Eye (tissue), 1 donor: Measurements from ENCODE around the gene CALML3.

Experiments
- DNase-seq: peaks from one replicate; pipeline ENCODE4 v3.0.0-alpha.2; 2015

CALML3 gene

DNA sequence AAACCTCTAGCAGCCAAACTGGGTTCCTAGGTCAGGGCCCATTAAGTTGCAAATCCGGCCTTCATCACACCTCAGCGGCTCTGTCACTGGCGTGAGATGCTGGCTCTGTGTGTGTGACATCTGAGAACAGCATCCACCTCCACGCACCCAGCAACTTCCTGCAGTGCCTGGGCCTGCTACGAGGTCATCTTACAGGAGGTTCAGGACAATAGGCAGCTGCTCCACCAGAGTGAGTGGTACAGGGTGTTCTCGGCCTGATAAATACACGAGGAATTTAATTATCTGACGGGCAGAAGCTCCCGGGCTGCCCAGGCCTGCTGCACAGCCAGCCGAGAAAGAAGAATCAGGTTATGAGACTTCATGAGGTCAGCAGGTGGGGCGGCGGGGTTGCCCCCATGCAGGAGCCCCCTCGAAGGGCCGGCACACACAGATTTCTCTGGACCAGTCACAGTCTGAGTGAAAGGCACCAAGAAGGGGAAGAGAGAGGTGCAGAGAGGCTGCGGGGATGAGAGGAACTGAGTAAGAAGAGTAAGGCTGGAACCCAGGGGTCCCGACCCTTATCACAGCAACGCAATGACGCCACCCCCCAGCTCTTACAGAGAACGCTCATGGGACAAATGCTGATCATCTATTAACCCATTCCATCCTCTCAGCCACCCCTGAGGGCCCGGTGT is 49.3 kb downstream of the CALML3 start:
- DNase-seq = no peak

DNA sequence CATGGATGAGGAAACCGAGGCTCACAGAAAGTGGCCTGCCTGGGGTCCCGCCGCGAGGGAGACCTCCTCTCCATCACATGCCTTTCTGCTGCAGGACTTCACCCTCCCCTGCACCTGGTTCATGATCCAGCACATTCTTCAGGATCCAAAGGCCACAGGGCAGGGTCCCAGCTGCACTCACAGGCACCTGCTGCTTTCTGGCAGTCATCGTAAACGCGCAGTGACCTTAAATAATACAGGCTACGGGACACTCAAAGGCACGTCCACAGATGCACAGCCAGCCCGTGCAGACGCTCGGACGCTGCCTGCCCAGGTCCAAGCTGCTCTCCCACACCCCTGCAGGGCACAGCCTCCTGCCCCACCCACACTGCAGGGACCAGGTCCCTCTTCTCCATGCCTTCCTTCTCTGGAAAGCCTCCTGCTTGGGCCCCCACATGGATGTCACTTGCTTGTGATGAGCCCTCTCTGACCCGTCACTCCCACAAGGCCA is 49.9 kb downstream of the CALML3 start:
- peak; percentile 48 for DNase-seq

DNA sequence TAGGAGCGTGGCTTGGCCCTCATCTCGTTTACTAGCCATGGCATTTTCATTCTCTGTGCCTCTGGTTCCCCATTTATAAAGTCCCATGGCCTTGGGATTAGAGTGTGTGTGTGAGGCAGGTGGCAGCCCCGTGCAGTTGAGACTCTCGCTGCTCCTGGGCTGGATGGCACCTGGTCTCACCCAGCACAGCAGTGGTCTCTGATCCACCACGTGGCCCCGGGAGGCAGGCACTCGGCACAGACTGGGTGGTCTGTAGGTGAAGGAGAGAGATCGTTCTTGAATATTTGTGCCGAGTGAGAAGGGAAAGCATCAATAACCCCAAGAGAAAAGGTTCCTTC is 50.4 kb downstream of the CALML3 start:
- DNase-seq = peak; percentile 38

DNA sequence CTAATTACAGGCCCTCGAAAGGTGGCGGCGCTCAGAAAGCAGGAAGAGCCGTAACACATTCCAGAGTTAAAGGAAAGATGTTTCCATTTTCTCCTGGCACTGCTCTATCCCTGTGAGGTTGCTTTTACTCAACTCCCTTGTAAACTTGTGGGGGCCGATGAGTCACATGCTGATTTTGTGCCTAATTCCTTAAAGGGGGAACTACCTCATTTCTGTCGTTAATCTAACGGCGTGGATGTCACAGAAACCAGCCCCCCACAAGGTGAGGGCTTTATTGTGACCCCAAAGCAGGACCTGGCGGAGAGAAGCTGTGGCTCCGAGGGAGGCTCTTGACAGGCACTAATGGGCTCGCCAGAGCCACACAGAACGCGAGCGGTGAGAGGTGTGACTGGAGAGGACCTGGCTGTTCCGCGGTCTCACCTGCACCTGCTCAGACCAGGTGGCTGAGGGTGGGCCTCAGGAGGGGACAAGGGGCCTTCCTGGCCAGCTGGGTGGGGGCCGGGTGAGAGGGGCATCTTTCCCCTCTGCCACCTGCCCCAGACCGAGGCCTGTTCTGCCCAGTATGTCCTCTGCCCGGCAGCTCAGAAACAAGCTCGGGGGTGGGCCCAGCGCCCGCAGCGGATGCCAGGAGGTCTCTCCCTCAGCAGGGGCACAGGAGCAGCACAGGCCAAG is 50.9 kb downstream of the CALML3 start:
- peak; percentile 56 for DNase-seq

DNA sequence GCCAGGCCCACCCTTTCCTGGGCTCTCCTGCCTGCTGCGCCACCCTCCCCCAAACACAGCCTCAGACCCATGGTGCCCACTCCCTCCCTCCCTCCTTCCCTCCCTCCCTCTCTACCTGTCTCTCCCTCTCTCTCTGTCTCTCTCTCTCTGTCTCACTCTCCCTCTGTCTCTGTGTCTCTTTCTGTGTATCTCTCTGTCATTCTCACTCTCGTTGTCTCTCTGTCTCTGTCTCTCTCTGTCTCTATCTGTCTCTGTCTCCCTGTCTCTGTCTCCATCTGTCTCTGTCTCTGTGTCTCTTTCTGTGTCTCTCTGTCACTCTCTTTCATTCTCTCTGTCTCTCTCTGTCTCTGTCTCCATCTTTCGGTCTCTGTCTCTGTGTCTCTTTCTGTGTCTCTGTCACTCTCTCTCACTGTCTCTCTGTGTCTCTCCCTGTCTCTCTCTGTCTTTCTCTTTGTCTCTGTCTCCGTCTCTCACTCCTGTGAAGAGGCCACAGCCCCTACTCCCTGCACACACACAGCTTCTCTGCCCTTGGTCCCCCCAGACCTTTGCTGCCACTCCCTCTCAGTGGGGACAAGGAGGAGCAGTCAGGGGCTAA is 51.5 kb downstream of the CALML3 start:
- DNase-seq = no peak
